Trophoblast cell (in vitro differentiated cells and primary cell): Measurements from ENCODE around the gene NUDT13.
"Not testable (repeated sequence)": the region's sequence is repeated elsewhere in the genome, so short reads cannot be mapped to it uniquely, and the experiment has no call there.

Source experiments
- DNase-seq, 2 donors: peaks; one replicate each; pipeline ENCODE4 v3.0.0-alpha.2; 2016
- H2AFZ ChIP-seq: 2 replicates; pipeline ENCODE4 v1.6.1; 2013; ENCODE audit warnings: low read length, moderate library complexity, mild to moderate bottlenecking; ENCODE audit not compliant: insufficient read depth, poor library complexity
- H2AK5ac ChIP-seq: 2 replicates; pipeline ENCODE4 v1.6.1; 2013; ENCODE audit warnings: mild to moderate bottlenecking, low read length
- H2BK120ac ChIP-seq: 2 replicates; pipeline ENCODE4 v1.6.1; 2013; ENCODE audit warnings: low read length, mild to moderate bottlenecking, moderate library complexity; ENCODE audit not compliant: insufficient read depth, poor library complexity
- H2BK12ac ChIP-seq: 2 replicates; pipeline ENCODE4 v1.6.1; 2013; ENCODE audit warnings: mild to moderate bottlenecking, low read length, moderate library complexity
- H2BK5ac ChIP-seq: 2 replicates; pipeline ENCODE4 v1.6.1; 2013; ENCODE audit warnings: low read length, low read depth, moderate library complexity, mild to moderate bottlenecking; ENCODE audit not compliant: poor library complexity
- H3K14ac ChIP-seq: 2 replicates; pipeline ENCODE4 v1.6.1; 2013; ENCODE audit warnings: mild to moderate bottlenecking, low read length
- H3K18ac ChIP-seq: 2 replicates; pipeline ENCODE4 v1.6.1; 2013; ENCODE audit warnings: mild to moderate bottlenecking, low read length
- H3K23ac ChIP-seq: 2 replicates; pipeline ENCODE4 v1.6.1; 2013; ENCODE audit warnings: low read length
- H3K27ac ChIP-seq: 2 replicates; pipeline ENCODE4 v1.5.1; 2013; ENCODE audit warnings: low read depth, mild to moderate bottlenecking, inconsistent platforms, low read length, moderate library complexity
- H3K27me3 ChIP-seq: 2 replicates; pipeline ENCODE4 v1.6.1; 2013; ENCODE audit warnings: inconsistent platforms, mild to moderate bottlenecking, low read length, moderate library complexity; ENCODE audit not compliant: insufficient read depth
- H3K36me3 ChIP-seq, 2 experiments: 1 replicate in 1 of 2; 2 replicates in 1 of 2; pipeline ENCODE4 v1.6.1; 2013; ENCODE audit warnings: low read length in 2 of 2, mild to moderate bottlenecking in 2 of 2, moderate library complexity in 1 of 2; ENCODE audit not compliant: insufficient read depth in 2 of 2, control insufficient read depth in 1 of 2
- H3K4ac ChIP-seq: 2 replicates; pipeline ENCODE4 v1.6.1; 2013; ENCODE audit warnings: low read depth, mild to moderate bottlenecking, low read length, moderate library complexity
- H3K4me1 ChIP-seq, 2 experiments: 1 replicate in 1 of 2; 2 replicates in 1 of 2; pipeline ENCODE4 v1.6.1; 2013; ENCODE audit warnings: low read length in 2 of 2, mild to moderate bottlenecking in 2 of 2, moderate library complexity in 1 of 2; ENCODE audit not compliant: insufficient read depth in 2 of 2, control insufficient read depth in 1 of 2
- H3K4me2 ChIP-seq: 2 replicates; pipeline ENCODE4 v1.6.1; 2013; ENCODE audit warnings: inconsistent platforms, mild to moderate bottlenecking, low read length, moderate library complexity
- H3K4me3 ChIP-seq: 2 replicates; pipeline ENCODE4 v1.5.1; 2013; ENCODE audit warnings: mild to moderate bottlenecking, low read depth, low read length, inconsistent platforms
- H3K79me1 ChIP-seq: one replicate; pipeline ENCODE4 v1.6.1; 2013; ENCODE audit warnings: low read length
- H3K79me2 ChIP-seq: 2 replicates; pipeline ENCODE4 v1.6.1; 2013; ENCODE audit warnings: low read length, mild to moderate bottlenecking; ENCODE audit not compliant: control insufficient read depth, insufficient read depth, poor library complexity
- H3K9ac ChIP-seq: 2 replicates; pipeline ENCODE4 v1.6.1; 2013; ENCODE audit warnings: mild to moderate bottlenecking, low read length
- H3K9me3 ChIP-seq: 2 replicates; pipeline ENCODE4 v1.6.1; 2013; ENCODE audit warnings: low read depth, mild to moderate bottlenecking, control low read depth, inconsistent platforms, low read length; ENCODE audit not compliant: insufficient read depth
- H4K12ac ChIP-seq: 2 replicates; pipeline ENCODE4 v1.6.1; 2013; ENCODE audit warnings: low read depth, mild to moderate bottlenecking, low read length, moderate library complexity
- H4K8ac ChIP-seq: 2 replicates; pipeline ENCODE4 v1.6.1; 2013; ENCODE audit warnings: low read depth, mild to moderate bottlenecking, low read length, moderate library complexity
- H4K91ac ChIP-seq: one replicate; pipeline ENCODE4 v1.6.1; 2013; ENCODE audit warnings: low read depth, mild to moderate bottlenecking, low read length, moderate library complexity
- WGBS: extraction: QIAGEN DNeasy Blood & Tissue Kit; methylation state at CpG from one replicate; pipeline ENCODE4 v1.1.7; 2013; ENCODE audit warnings: missing lambda C conversion rate; ENCODE audit not compliant: insufficient read length, insufficient coverage; ENCODE audit errors: extremely low coverage; 5-methylcytosine and 5-hydroxymethylcytosine counted together

Gene NUDT13

DNA sequence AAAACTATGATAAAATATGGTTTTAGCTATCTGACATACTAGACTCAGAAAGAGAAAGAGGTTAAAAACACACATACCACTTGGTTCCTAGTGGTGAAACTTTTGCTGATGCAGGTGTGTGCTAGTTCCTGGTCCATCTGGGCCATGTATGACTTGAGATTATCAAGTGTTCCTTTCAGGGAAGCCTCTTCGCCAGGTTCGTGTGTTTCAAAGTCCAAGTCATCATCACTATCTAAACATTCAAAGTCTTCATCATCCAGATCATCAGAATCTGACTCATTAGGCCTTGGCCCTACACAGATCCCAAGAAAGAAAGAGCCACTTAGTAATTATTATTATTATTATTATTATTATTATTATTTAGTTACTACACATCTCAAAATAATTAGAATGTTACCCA, 26.4 kb downstream of the NUDT13 start:
- no peak overlapping the region for H3K27ac ChIP-seq
- H3K4me3 ChIP-seq: no peak overlapping the region
- H3K79me2 ChIP-seq: no peaks in the 10 kb centered on the region
- H3K4ac ChIP-seq: no peak overlapping the region
- no peak overlapping the region for H2BK12ac ChIP-seq
- no peak overlapping the region for H2AK5ac ChIP-seq
- H4K12ac ChIP-seq: no peak overlapping the region
- H4K91ac ChIP-seq: no peak overlapping the region
- H2BK120ac ChIP-seq: no peak overlapping the region
- no peaks in the 10 kb centered on the region for H3K9me3 ChIP-seq
- no peak overlapping the region for H4K8ac ChIP-seq
- H3K27me3 ChIP-seq: no peaks in the 10 kb centered on the region
- no peak overlapping the region for H3K23ac ChIP-seq
- H3K14ac ChIP-seq: no peak overlapping the region
- H3K4me2 ChIP-seq: no peak overlapping the region
- no peaks in the 10 kb centered on the region for H3K79me1 ChIP-seq
- H2BK5ac ChIP-seq: no peak overlapping the region
- no peak overlapping the region for H3K18ac ChIP-seq
- DNase-seq: no peak
- H2AFZ ChIP-seq: no peak overlapping the region
- H3K4me1 ChIP-seq: no peaks in the 10 kb centered on the region
- peaks cover 15 to 31% of the 10 kb centered on the region in 2 experiments for H3K36me3 ChIP-seq
- H3K9ac ChIP-seq: no peak overlapping the region
- WGBS: no CpG with 5 or more reads among the region's 2 CpGs

DNA sequence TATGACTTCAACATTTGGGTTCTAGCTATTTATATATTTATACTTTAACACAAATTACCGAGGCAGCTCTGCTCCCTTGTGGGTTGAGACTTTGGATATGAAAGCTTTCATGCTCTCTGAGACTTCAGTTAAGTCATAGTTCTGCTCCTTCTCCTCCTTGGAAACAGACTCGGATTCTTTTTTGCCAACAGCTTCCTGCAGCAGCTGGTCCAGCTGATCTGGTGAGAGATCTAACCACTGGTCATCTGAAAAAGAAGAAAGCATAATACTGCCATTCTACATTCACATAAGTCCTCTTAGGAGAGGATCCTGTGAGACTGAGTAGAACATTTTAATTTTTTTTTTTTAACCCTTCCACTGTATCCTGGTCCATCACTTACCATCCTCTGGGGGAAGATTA, 29.0 kb downstream of the NUDT13 start:
- no peak overlapping the region for H4K8ac ChIP-seq

GRCh38 chr10:73141603-73142002, 31.3 kb downstream of the NUDT13 start:
- no peak overlapping the region for H3K14ac ChIP-seq
- no peak overlapping the region for H3K27ac ChIP-seq
- no CpG with 5 or more reads among the region's 3 CpGs for WGBS
- H2AFZ ChIP-seq: no peak overlapping the region
- no peak overlapping the region for H2BK120ac ChIP-seq
- H3K9me3 ChIP-seq: no peaks in the 10 kb centered on the region
- H4K12ac ChIP-seq: no peak overlapping the region
- no peak overlapping the region for H2BK5ac ChIP-seq
- H4K8ac ChIP-seq: no peak overlapping the region
- H3K4ac ChIP-seq: no peak overlapping the region
- H3K4me1 ChIP-seq: no peaks in the 10 kb centered on the region
- no peaks in the 10 kb centered on the region for H3K79me2 ChIP-seq
- peaks cover 25 to 39% of the 10 kb centered on the region in 2 experiments for H3K36me3 ChIP-seq
- no peak overlapping the region for H3K4me2 ChIP-seq
- H3K23ac ChIP-seq: no peak overlapping the region
- H3K4me3 ChIP-seq: no peak overlapping the region
- no peaks in the 10 kb centered on the region for H3K79me1 ChIP-seq
- H3K27me3 ChIP-seq: no peaks in the 10 kb centered on the region
- H3K18ac ChIP-seq: no peak overlapping the region
- no peak overlapping the region for H2BK12ac ChIP-seq
- no peak overlapping the region for H2AK5ac ChIP-seq
- H3K9ac ChIP-seq: no peak overlapping the region
- H4K91ac ChIP-seq: no peak overlapping the region
- no peak for DNase-seq

More for the DNA sequence above, 29.0 kb downstream of the NUDT13 start:
- no peak overlapping the region for H3K18ac ChIP-seq
- no CpG with 5 or more reads among the region's 2 CpGs for WGBS
- H4K91ac ChIP-seq: no peak overlapping the region
- H3K79me2 ChIP-seq: no peaks in the 10 kb centered on the region
- no peak overlapping the region for H2AK5ac ChIP-seq
- H3K9ac ChIP-seq: no peak overlapping the region
- H3K4me3 ChIP-seq: no peak overlapping the region
- H3K9me3 ChIP-seq: no peaks in the 10 kb centered on the region
- H3K27ac ChIP-seq: no peak overlapping the region
- H3K4me1 ChIP-seq: no peaks in the 10 kb centered on the region
- H3K23ac ChIP-seq: no peak overlapping the region
- no peak overlapping the region for H3K14ac ChIP-seq
- H2BK120ac ChIP-seq: no peak overlapping the region
- H3K36me3 ChIP-seq: peaks cover 22 to 34% of the 10 kb centered on the region in 2 experiments
- no peak overlapping the region for H2BK12ac ChIP-seq
- H2AFZ ChIP-seq: no peak overlapping the region
- DNase-seq: no peak
- H3K4ac ChIP-seq: no peak overlapping the region
- no peaks in the 10 kb centered on the region for H3K79me1 ChIP-seq
- H3K4me2 ChIP-seq: no peak overlapping the region
- no peak overlapping the region for H2BK5ac ChIP-seq
- H3K27me3 ChIP-seq: no peaks in the 10 kb centered on the region
- H4K12ac ChIP-seq: no peak overlapping the region

DNA sequence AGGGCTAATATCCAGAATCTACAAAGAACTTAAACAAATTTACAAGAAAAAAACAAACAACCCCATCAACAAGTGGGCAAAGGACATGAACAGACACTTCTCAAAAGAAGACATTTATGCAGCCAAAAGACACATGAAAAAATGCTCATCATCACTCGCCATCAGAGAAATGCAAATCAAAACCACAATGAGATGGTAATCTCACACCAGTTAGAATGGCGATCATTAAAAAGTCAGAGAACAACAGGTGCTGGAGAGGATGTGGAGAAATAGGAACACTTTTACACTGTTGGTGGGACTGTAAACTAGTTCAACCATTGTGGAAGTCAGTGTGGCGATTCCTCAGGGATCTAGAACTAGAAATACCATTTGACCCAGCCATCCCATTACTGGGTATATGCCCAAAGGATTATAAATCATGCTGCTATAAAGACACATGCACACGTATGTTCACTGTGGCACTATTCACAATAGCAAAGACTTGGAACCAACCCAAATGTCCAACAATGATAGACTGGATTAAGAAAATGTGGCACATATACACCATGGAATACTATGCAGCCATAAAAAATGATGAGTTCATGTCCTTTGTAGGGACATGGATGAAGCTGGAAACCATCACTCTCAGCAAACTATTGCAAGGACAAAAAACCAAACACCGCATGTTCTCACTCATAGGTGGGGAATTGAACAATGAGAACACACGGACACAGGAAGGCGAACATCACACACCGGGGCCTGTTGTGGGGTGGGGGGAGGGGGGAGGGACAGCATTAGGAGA, 40.6 kb downstream of the NUDT13 start:
- not testable (repeated sequence) for H3K27me3 ChIP-seq

More for the DNA sequence above, 40.6 kb downstream of the NUDT13 start:
- H3K9me3 ChIP-seq, H3K4me1 ChIP-seq, H4K12ac ChIP-seq, H2AFZ ChIP-seq, H3K27ac ChIP-seq, H3K23ac ChIP-seq, H3K9ac ChIP-seq, H2BK5ac ChIP-seq, H2AK5ac ChIP-seq, H3K14ac ChIP-seq, H3K79me2 ChIP-seq, H3K79me1 ChIP-seq, H4K91ac ChIP-seq, H2BK12ac ChIP-seq, H3K4me3 ChIP-seq, DNase-seq, H3K4ac ChIP-seq, H4K8ac ChIP-seq, H3K18ac ChIP-seq, H2BK120ac ChIP-seq, H3K4me2 ChIP-seq: not testable (repeated sequence)
- WGBS: no CpG with 5 or more reads among the region's 8 CpGs
- H3K36me3 ChIP-seq: peaks cover 29 to 31% of the 10 kb centered on the region in 2 experiments
